H9 (cell line): ENCODE measurements around the gene CHD9NB. TPM values are rescaled to one million over a fixed set of nuclear protein-coding genes. Genes with fewer than 3 reads are reported as not detected.

ENCODE experiments used
- DNase-seq: peaks from one replicate; pipeline ENCODE4 v3.0.0-alpha.2; 2017
- H2AFZ ChIP-seq: one replicate; pipeline ENCODE4 v1.6.1; 2013; ENCODE audit warnings: mild to moderate bottlenecking, low read length, control low read depth, moderate library complexity
- H2AK5ac ChIP-seq: 2 replicates; pipeline ENCODE4 v1.6.1; 2013; ENCODE audit warnings: low read length, control low read depth, mixed read lengths; ENCODE audit not compliant: insufficient read length
- H2BK120ac ChIP-seq: one replicate; pipeline ENCODE4 v1.6.1; 2013; ENCODE audit warnings: low read depth, mild to moderate bottlenecking, low read length, control low read depth, inconsistent platforms; ENCODE audit not compliant: poor library complexity, severe bottlenecking
- H2BK12ac ChIP-seq: 2 replicates; pipeline ENCODE4 v1.6.1; 2013; ENCODE audit warnings: low read length, control low read depth, mixed read lengths, low read depth; ENCODE audit not compliant: insufficient read length
- H2BK15ac ChIP-seq: 2 replicates; pipeline ENCODE4 v1.6.1; 2013; ENCODE audit warnings: low read depth, low read length, control low read depth
- H2BK20ac ChIP-seq: one replicate; pipeline ENCODE4 v1.6.1; 2013; ENCODE audit warnings: low read depth, mild to moderate bottlenecking, low read length, control low read depth, inconsistent platforms; ENCODE audit not compliant: poor library complexity, severe bottlenecking
- H2BK5ac ChIP-seq: 2 replicates; pipeline ENCODE4 v1.6.1; 2013; ENCODE audit warnings: low read length, control low read depth, mixed read lengths; ENCODE audit not compliant: insufficient read length
- H3K14ac ChIP-seq: 2 replicates; pipeline ENCODE4 v1.6.1; 2013; ENCODE audit warnings: low read length, control low read depth; ENCODE audit not compliant: insufficient read depth
- H3K18ac ChIP-seq: 2 replicates; pipeline ENCODE4 v1.6.1; 2013; ENCODE audit warnings: low read depth, mild to moderate bottlenecking, mixed read lengths, low read length, control low read depth; ENCODE audit not compliant: insufficient read length
- H3K23ac ChIP-seq: 2 replicates; pipeline ENCODE4 v1.6.1; 2013; ENCODE audit warnings: low read length, control low read depth, mixed read lengths, low read depth; ENCODE audit not compliant: insufficient read length
- H3K23me2 ChIP-seq: 2 replicates; pipeline ENCODE4 v1.6.1; 2013; ENCODE audit warnings: low read depth, mild to moderate bottlenecking, mixed read lengths, low read length, control low read depth; ENCODE audit not compliant: insufficient read length, poor library complexity, severe bottlenecking
- H3K27ac ChIP-seq: 2 replicates; pipeline ENCODE4 v1.5.1; 2013; ENCODE audit warnings: low read length, control low read depth, mixed read lengths, low read depth; ENCODE audit not compliant: insufficient read length
- H3K27me3 ChIP-seq: 2 replicates; pipeline ENCODE4 v1.6.1; 2013; ENCODE audit warnings: low read length, control low read depth, inconsistent platforms; ENCODE audit not compliant: insufficient read depth
- H3K4ac ChIP-seq: 2 replicates; pipeline ENCODE4 v1.6.1; 2013; ENCODE audit warnings: low read depth, mild to moderate bottlenecking, control low read depth, inconsistent platforms, low read length, moderate library complexity
- H3K4me1 ChIP-seq: 2 replicates; pipeline ENCODE4 v1.6.1; 2013; ENCODE audit warnings: low read length, control low read depth, inconsistent platforms; ENCODE audit not compliant: insufficient read depth
- H3K4me2 ChIP-seq: 2 replicates; pipeline ENCODE4 v1.6.1; 2013; ENCODE audit warnings: low read length, control low read depth, mixed read lengths; ENCODE audit not compliant: insufficient read length, insufficient read depth
- H3K56ac ChIP-seq: 2 replicates; pipeline ENCODE4 v1.6.1; 2013; ENCODE audit warnings: low read depth, mild to moderate bottlenecking, mixed read lengths, low read length, control low read depth; ENCODE audit not compliant: insufficient read length
- H3K79me1 ChIP-seq: 2 replicates; pipeline ENCODE4 v1.6.1; 2013; ENCODE audit warnings: low read depth, mild to moderate bottlenecking, moderate library complexity, low read length, control low read depth, inconsistent platforms; ENCODE audit not compliant: insufficient read depth, poor library complexity, severe bottlenecking
- H3K79me2 ChIP-seq: 2 replicates; pipeline ENCODE4 v1.6.1; 2013; ENCODE audit warnings: low read length, control low read depth, inconsistent platforms; ENCODE audit not compliant: insufficient read depth
- H3K9ac ChIP-seq: 2 replicates; pipeline ENCODE4 v1.6.1; 2013; ENCODE audit warnings: low read length, control low read depth, mixed read lengths; ENCODE audit not compliant: insufficient read length; ENCODE audit errors: extremely low read depth
- H3K9me3 ChIP-seq: one replicate; pipeline ENCODE4 v1.6.1; 2013; ENCODE audit warnings: low read depth, low read length, inconsistent platforms; ENCODE audit not compliant: control insufficient read depth
- H3T11ph ChIP-seq: one replicate; pipeline ENCODE4 v1.6.1; 2013; ENCODE audit warnings: mild to moderate bottlenecking, low read length, control low read depth, inconsistent platforms
- H4K20me1 ChIP-seq: one replicate; pipeline ENCODE4 v1.6.1; 2013; ENCODE audit not compliant: control insufficient read depth, insufficient read length, insufficient read depth
- H4K5ac ChIP-seq: 2 replicates; pipeline ENCODE4 v1.6.1; 2013; ENCODE audit warnings: low read depth, mild to moderate bottlenecking, mixed read lengths, low read length, control low read depth; ENCODE audit not compliant: insufficient read length
- H4K8ac ChIP-seq: replicated peaks from 2 replicates; pipeline ENCODE4 v1.6.1; 2013; ENCODE audit warnings: low read length, control low read depth, mixed read lengths, low read depth; ENCODE audit not compliant: insufficient read length
- H4K91ac ChIP-seq: 2 replicates; pipeline ENCODE4 v1.6.1; 2013; ENCODE audit warnings: low read depth, mild to moderate bottlenecking, moderate library complexity, mixed read lengths, low read length, control low read depth; ENCODE audit not compliant: insufficient read length
- H3K27ac Mint-ChIP-seq, 3 experiments: 2 replicates in 2 of 3; 3 replicates in 1 of 3; pipeline ENCODE4 v1.8.0; 2020 to 2021; ENCODE audit warnings: mixed read lengths in 3 of 3, mild to moderate bottlenecking in 1 of 3, moderate library complexity in 1 of 3
- H3K27me3 Mint-ChIP-seq: 2 replicates; pipeline ENCODE4 v1.8.0; 2021; ENCODE audit warnings: low read depth, mild to moderate bottlenecking, moderate library complexity, mixed read lengths
- H3K36me3 Mint-ChIP-seq, 3 experiments: 2 replicates in 2 of 3; 3 replicates in 1 of 3; pipeline ENCODE4 v1.8.0; 2020 to 2021; ENCODE audit warnings: low read depth in 3 of 3, mixed read lengths in 3 of 3; ENCODE audit not compliant: insufficient read depth in 1 of 3
- H3K4me1 Mint-ChIP-seq, 2 experiments: 2 replicates each; pipeline ENCODE4 v1.8.0; 2020; ENCODE audit warnings: mixed read lengths in 2 of 2
- H3K4me3 Mint-ChIP-seq, 2 experiments: 2 replicates in 1 of 2; 3 replicates in 1 of 2; pipeline ENCODE4 v1.8.0; 2020 to 2021; ENCODE audit warnings: mild to moderate bottlenecking in 2 of 2, mixed read lengths in 2 of 2, moderate library complexity in 1 of 2
- H3K9me3 Mint-ChIP-seq, 2 experiments: 2 replicates in 1 of 2; 3 replicates in 1 of 2; pipeline ENCODE4 v1.8.0; 2020; ENCODE audit warnings: mild to moderate bottlenecking in 2 of 2, mixed read lengths in 2 of 2, moderate library complexity in 1 of 2
- CTCF ChIP-seq: fragments of 200-600 bp; sonication (generic); conservative IDR thresholded peaks from 3 replicates; pipeline ENCODE4 v1.8.0; 2021; ENCODE audit warnings: antibody characterized with exemption, mild to moderate bottlenecking
- WGBS: extraction: QIAGEN DNeasy Blood & Tissue Kit; methylation state at CpG from one replicate; pipeline ENCODE4 v1.1.7; 2013; ENCODE audit warnings: missing lambda C conversion rate, low lambda C conversion rate, mixed read lengths; ENCODE audit not compliant: insufficient read length; ENCODE audit errors: extremely low coverage; 5-methylcytosine and 5-hydroxymethylcytosine counted together
- total RNA-seq: library from RNA; stranded (reverse); gene quantifications from 2 replicates; pipeline ENCODE4 v1.2.1, GENCODE V29; 2021

The CHD9NB gene
- total RNA-seq, 1 experiment from 2014 or later = 3.3 TPM

- no peak overlapping the region for H2AFZ ChIP-seq
Observed at GRCh38 chr16:53024045-53024444, 28.7 kb downstream of the CHD9NB start.

More at GRCh38 chr16:53024045-53024444, 28.7 kb downstream of the CHD9NB start:
- Histone ChIP-seq H2AK5ac (no peak overlapping the region), H3K4me2 (no peak overlapping the region), H2BK120ac (no peak overlapping the region), H4K20me1 (no peaks in the 10 kb centered on the region), H4K91ac (no peak overlapping the region), H3K9me3 (no peaks in the 10 kb centered on the region), H3K14ac (no peak overlapping the region), H2BK20ac (no peak overlapping the region), H3K18ac (no peak overlapping the region), H3K27me3 (no peaks in the 10 kb centered on the region), H2BK15ac (no peak overlapping the region), H3K27ac (no peak overlapping the region), H3K79me2 (no peaks in the 10 kb centered on the region), H3K79me1 (no peaks in the 10 kb centered on the region), H3K56ac (no peak overlapping the region), H3K4me1 (no peaks in the 10 kb centered on the region), H3K9ac (no peak overlapping the region), H3K4ac (no peak overlapping the region), H2BK5ac (no peak overlapping the region), H3K23ac (no peak overlapping the region), H3K23me2 (no peaks in the 10 kb centered on the region), H3T11ph (no peak overlapping the region), H4K8ac (no peak overlapping the region), H2BK12ac (no peak overlapping the region), H4K5ac (no peak overlapping the region)
- Mint-ChIP-seq H3K4me3 (no peak overlapping the region; a peak in 1 of 5 replicates), H3K4me1 (peaks cover 6 to 8% of the 10 kb centered on the region in 2 experiments; a peak in 1 of 4 replicates), H3K9me3 (no peaks in the 10 kb centered on the region), H3K27ac (no peak overlapping the region), H3K36me3 (peaks cover 0 to 1% (median 0%) of the 10 kb centered on the region in 3 experiments; a peak in 1 of 7 replicates), H3K27me3 (peaks cover 1% of the 10 kb centered on the region; the same call in 1 of the 2 replicates)
- TF ChIP-seq CTCF = no peak
- DNase-seq = no peak
- no CpG with 5 or more reads among the region's 4 CpGs for WGBS
